HG03175 (cell line): ENCODE results near the gene SDHB.

Experiments
- ATAC-seq: cut with Tn5 transposase; IDR thresholded peaks from one replicate; pipeline ENCODE4 v1.9.1; 2021; ENCODE audit warnings: mild to moderate bottlenecking, moderate library complexity; ENCODE audit not compliant: unreplicated experiment

Gene SDHB

DNA sequence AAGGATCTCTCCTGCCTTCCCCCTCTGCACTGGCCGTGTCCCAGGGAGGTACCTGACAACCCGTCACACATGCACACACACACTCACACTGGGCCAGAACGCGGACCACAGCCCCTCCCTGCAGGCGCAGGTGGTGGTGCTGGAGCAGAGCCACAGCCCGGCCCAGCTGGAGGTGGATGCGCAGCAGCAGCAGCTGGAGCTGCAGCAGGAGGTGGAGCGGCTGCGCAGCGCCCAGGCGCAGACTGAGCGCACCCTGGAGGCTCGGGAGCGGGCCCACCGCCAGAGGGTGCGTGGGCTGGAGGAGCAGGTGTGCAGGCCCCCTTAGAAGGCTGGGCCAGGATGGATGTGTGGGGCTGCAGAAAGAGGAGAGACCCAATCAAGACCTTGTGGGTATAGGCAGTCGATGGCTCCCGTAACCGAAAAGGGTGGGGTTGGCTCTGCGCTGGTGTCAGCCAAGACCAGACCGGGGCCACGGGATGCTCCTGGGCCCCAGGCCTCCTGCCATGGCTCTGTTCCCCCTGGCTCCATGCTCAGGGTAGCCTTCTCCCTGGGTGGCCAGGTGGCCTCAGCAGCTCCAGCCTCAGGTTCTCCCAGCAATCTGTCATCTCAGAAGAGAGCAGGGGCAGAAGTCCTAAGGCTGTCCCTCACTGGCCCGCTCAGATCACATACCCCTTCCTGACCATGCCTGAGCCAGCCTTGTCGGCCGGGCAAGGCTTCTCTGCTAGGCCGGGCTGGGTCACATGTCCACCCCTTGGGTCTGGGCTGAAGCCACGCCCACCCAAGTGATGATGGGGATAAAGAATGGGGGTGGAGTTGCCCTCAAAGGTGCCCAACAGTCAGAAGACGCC is 82.3 kb downstream of the SDHB start:
- no peak for ATAC-seq

DNA sequence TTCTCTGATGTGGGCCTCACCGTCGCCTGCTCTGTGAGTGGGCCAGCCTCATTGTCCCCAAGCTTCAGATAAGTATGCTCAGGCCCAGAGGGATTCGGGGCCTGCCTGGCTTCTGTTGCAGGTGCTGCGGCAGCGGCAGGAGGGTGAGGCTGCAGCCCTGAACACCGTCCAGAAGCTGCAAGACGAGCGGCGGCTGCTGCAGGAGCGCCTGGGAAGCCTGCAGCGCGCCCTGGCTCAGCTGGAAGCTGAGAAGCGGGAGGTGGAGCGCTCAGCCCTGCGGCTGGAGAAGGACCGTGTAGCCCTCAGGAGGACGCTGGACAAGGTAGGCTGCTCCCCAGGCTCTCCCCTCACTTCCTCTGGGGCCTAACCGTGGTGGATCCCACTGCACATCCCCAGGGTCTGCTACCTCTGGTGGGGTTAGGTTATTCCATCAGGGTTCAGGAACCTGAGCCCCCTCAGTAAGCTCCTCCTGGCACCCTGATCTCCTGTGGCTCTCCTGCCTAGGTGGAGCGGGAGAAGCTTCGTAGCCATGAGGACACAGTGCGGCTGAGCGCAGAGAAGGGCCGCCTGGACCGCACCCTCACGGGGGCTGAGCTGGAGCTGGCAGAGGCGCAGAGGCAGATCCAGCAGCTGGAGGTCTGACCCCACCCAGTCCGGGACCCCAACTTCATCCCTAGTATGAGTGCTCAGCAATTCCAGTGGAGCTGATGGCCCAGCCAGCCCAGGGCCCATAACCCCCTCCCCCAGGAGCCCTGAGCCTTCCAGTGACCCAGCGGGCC is 83.5 kb downstream of the SDHB start:
- ATAC-seq: no peak

DNA sequence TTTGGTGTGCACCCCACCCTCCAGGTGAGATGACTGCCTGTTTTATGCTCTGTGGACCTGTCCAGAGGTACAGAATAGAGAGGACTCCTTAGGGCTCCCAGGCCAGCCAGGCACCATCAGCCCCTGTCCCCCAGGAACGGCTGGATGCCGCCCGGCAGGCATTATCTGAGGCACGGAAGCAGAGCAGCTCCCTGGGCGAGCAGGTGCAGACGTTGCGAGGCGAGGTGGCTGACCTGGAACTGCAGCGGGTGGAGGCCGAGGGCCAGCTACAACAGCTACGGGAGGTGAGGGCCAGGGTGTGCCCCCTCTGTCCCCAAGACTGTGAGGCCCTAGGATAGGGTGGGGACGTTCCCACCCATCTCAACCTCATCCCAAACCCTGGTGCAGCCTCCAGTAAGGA is 84.2 kb downstream of the SDHB start:
- ATAC-seq: no peak

DNA sequence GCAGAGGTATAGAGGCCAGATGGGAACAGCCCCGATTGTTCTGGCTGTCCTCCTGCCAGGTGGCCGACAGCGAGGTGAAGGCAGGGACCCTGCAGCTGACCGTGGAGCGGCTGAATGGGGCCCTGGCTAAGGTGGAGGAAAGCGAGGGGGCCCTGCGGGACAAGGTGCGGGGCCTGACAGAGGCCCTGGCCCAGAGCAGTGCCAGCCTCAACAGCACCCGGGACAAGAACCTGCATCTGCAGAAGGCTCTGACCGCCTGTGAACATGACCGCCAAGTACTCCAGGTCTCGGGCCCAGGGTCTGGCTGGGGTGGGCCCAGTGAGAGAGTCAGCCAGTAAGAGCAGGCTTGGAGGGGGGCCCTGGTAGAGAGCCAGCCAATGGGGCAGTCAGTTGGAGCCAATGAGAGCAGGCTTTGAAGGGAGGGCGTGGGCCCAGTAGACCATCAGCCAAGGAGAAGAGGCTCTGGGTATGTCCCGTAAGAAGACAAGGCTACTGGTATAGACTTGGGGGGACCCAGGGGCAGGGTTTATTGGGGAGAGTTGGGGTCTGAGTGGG is 84.7 kb downstream of the SDHB start:
- no peak for ATAC-seq
